Measurements from ENCODE around the gene CD46. TPM values are rescaled to one million over a fixed set of nuclear protein-coding genes. Genes with fewer than 3 reads are reported as not detected.

CD46 gene
- total RNA-seq, 1 experiment from 2014 or later: 184 TPM

- Mint-ChIP-seq H3K4me3 (ENCODE audit: unreplicated experiment) (no peak overlapping the region), H3K36me3 (ENCODE audit: insufficient read depth, unreplicated experiment) (peaks cover 27% of the 10 kb centered on the region), H3K4me1 (ENCODE audit: insufficient read depth, unreplicated experiment) (peaks cover 55% of the 10 kb centered on the region), H3K27me3 (ENCODE audit: insufficient read depth, unreplicated experiment) (no peaks in the 10 kb centered on the region), H3K9me3 (ENCODE audit: unreplicated experiment) (no peaks in the 10 kb centered on the region), H3K27ac (ENCODE audit: low read depth, unreplicated experiment) (peak overlapping the region; percentile 68)
- intact Hi-C loops (cut with micrococcal nuclease): no loop called here
- no TSS peak for BruUV-seq (replicated peaks)
- no peak for DNase-seq (ENCODE audit: unreplicated experiment)
- CTCF ChIA-PET: interaction anchor here (1.0 to 28.1 kb wide), 8 partner anchors 8 to 132 kb away, joined by 3 to 790 read pairs (median 46); no protein-coding TSS in a partner anchor
- POLR2A ChIA-PET: interaction anchor here (0.7 to 11.5 kb wide), 7 partner anchors 8 to 388 kb away, joined by 3 to 372 read pairs (median 7); no protein-coding TSS in a partner anchor
- no peak for TF ChIP-seq CTCF (IDR thresholded peaks at IDR 0.05; ENCODE audit: unreplicated experiment)
These were observed 79.9 kb downstream of the CD46 start for GRCh38 chr1:207831517-207832327.

- H3K4me3 Mint-ChIP-seq (ENCODE audit: unreplicated experiment): no peak overlapping the region
- H3K27ac Mint-ChIP-seq (ENCODE audit: low read depth, unreplicated experiment): peak overlapping the region; percentile 68
- ChIA-PET POLR2A (interaction anchor here (0.7 to 11.5 kb wide), 7 partner anchors 9 to 387 kb away, joined by 3 to 372 read pairs (median 4); no protein-coding TSS in a partner anchor), CTCF (interaction anchor here (0.7 to 28.1 kb wide), 7 partner anchors 9 to 131 kb away, joined by 3 to 790 read pairs (median 9); partner anchors contain the start of gene CD34)
- no peaks in the 10 kb centered on the region for H3K27me3 Mint-ChIP-seq (ENCODE audit: insufficient read depth, unreplicated experiment)
- no peak for TF ChIP-seq CTCF (IDR thresholded peaks at IDR 0.05; ENCODE audit: unreplicated experiment)
- no peak for DNase-seq (ENCODE audit: unreplicated experiment)
- intact Hi-C loops (cut with micrococcal nuclease): no loop called here
- no TSS peak for BruUV-seq (replicated peaks)
- peaks cover 29% of the 10 kb centered on the region for H3K36me3 Mint-ChIP-seq (ENCODE audit: insufficient read depth, unreplicated experiment)
- H3K4me1 Mint-ChIP-seq (ENCODE audit: insufficient read depth, unreplicated experiment): peaks cover 54% of the 10 kb centered on the region
- no peaks in the 10 kb centered on the region for H3K9me3 Mint-ChIP-seq (ENCODE audit: unreplicated experiment)
These were observed 80.9 kb downstream of the CD46 start for GRCh38 chr1:207832796-207833195.

GRCh38 chr1:207833381-207833780 lies 81.5 kb downstream of the CD46 start:
- no peak for TF ChIP-seq CTCF (IDR thresholded peaks at IDR 0.05; ENCODE audit: unreplicated experiment)
- CTCF ChIA-PET: interaction anchor here (0.6 to 28.1 kb wide), 9 partner anchors 9 to 416 kb away, joined by 3 to 790 read pairs (median 9); no protein-coding TSS in a partner anchor
- Mint-ChIP-seq H3K36me3 (ENCODE audit: insufficient read depth, unreplicated experiment) (peaks cover 35% of the 10 kb centered on the region), H3K27ac (ENCODE audit: low read depth, unreplicated experiment) (peak overlapping the region; percentile 68), H3K27me3 (ENCODE audit: insufficient read depth, unreplicated experiment) (no peaks in the 10 kb centered on the region), H3K4me3 (ENCODE audit: unreplicated experiment) (no peak overlapping the region), H3K4me1 (ENCODE audit: insufficient read depth, unreplicated experiment) (peaks cover 54% of the 10 kb centered on the region), H3K9me3 (ENCODE audit: unreplicated experiment) (no peaks in the 10 kb centered on the region)
- DNase-seq (ENCODE audit: unreplicated experiment): no peak
- POLR2A ChIA-PET: interaction anchor here (1.2 to 6.5 kb wide), 6 partner anchors 9 to 130 kb away, joined by 3 to 33 read pairs (median 4); no protein-coding TSS in a partner anchor
- no TSS peak for BruUV-seq (replicated peaks)
- intact Hi-C loops (cut with micrococcal nuclease): no loop called here

GRCh38 chr1:207833956-207834660 lies 82.3 kb downstream of the CD46 start:
- no peak for DNase-seq (ENCODE audit: unreplicated experiment)
- no peaks in the 10 kb centered on the region for H3K27me3 Mint-ChIP-seq (ENCODE audit: insufficient read depth, unreplicated experiment)
- TF ChIP-seq CTCF (IDR thresholded peaks at IDR 0.05; ENCODE audit: unreplicated experiment): no peak
- H3K27ac Mint-ChIP-seq (ENCODE audit: low read depth, unreplicated experiment): no peak overlapping the region
- no TSS peak for BruUV-seq (replicated peaks)
- peaks cover 54% of the 10 kb centered on the region for H3K4me1 Mint-ChIP-seq (ENCODE audit: insufficient read depth, unreplicated experiment)
- intact Hi-C loops (cut with micrococcal nuclease): no loop called here
- no peak overlapping the region for H3K4me3 Mint-ChIP-seq (ENCODE audit: unreplicated experiment)
- CTCF ChIA-PET: interaction anchor here (0.6 to 28.1 kb wide), 8 partner anchors 10 to 416 kb away, joined by 3 to 790 read pairs (median 12); no protein-coding TSS in a partner anchor
- POLR2A ChIA-PET: interaction anchor here (0.6 to 6.5 kb wide), 7 partner anchors 8 to 524 kb away, joined by 3 to 33 read pairs (median 4); no protein-coding TSS in a partner anchor
- peaks cover 37% of the 10 kb centered on the region for H3K36me3 Mint-ChIP-seq (ENCODE audit: insufficient read depth, unreplicated experiment)
- no peaks in the 10 kb centered on the region for H3K9me3 Mint-ChIP-seq (ENCODE audit: unreplicated experiment)

Measured in MCF 10A (cell line).